ENCODE data around the gene ZNF300. TPM values are rescaled to one million over a fixed set of nuclear protein-coding genes. Genes with fewer than 3 reads are reported as not detected.

The ZNF300 gene
- total and polyA plus RNA-seq, 2 of the 13 experiments (the other 11 are each of a cell fraction or from before 2014, with no cell fraction given) = 2.7 to 6.8 TPM

DNA sequence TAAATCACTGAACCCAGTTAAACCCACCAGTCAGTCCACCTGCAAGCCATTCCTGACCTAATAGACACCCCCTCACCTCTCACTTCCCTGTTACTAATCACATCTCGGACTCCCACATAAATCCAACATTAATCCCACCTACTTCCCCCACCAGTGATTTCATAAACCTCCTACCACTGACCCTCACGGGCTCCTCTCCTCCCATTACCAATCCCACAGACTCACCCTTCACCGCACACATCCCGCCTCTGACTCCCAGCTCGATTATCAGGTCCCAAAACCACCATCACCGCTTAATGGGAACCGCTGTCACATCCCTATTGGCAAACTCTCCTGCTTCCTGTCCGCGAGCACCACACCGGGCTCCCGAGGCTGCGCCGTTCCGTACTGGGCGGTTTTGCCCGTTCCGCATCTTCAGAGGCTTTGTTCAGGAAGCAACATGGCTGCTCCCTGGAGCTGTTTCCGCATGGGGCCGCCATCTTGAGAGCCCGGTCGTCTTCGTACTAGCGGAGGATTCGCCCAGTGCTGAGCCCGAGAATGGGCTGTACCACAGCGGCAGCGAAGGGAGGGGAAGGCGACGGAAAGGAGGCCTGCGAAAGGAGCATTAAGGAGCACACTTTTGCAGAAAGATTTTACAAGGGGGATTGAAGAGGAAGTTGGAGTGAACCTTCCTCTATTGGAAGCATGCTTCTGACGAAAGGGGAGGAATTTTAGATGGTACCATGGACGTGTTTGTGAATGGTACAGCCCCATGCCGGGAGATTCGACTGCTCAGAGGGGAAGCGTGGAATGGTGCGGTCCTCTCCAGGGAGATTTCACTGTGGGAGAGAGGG, at the start of gene ZNF300 (continued):
- TF ChIP-seq ZNF564 (CRISPR knock-in tag; IDR thresholded peaks at IDR 0.05) = no peak; the same call in 1 of the 2 replicates
- TF ChIP-seq, protein P1, sequence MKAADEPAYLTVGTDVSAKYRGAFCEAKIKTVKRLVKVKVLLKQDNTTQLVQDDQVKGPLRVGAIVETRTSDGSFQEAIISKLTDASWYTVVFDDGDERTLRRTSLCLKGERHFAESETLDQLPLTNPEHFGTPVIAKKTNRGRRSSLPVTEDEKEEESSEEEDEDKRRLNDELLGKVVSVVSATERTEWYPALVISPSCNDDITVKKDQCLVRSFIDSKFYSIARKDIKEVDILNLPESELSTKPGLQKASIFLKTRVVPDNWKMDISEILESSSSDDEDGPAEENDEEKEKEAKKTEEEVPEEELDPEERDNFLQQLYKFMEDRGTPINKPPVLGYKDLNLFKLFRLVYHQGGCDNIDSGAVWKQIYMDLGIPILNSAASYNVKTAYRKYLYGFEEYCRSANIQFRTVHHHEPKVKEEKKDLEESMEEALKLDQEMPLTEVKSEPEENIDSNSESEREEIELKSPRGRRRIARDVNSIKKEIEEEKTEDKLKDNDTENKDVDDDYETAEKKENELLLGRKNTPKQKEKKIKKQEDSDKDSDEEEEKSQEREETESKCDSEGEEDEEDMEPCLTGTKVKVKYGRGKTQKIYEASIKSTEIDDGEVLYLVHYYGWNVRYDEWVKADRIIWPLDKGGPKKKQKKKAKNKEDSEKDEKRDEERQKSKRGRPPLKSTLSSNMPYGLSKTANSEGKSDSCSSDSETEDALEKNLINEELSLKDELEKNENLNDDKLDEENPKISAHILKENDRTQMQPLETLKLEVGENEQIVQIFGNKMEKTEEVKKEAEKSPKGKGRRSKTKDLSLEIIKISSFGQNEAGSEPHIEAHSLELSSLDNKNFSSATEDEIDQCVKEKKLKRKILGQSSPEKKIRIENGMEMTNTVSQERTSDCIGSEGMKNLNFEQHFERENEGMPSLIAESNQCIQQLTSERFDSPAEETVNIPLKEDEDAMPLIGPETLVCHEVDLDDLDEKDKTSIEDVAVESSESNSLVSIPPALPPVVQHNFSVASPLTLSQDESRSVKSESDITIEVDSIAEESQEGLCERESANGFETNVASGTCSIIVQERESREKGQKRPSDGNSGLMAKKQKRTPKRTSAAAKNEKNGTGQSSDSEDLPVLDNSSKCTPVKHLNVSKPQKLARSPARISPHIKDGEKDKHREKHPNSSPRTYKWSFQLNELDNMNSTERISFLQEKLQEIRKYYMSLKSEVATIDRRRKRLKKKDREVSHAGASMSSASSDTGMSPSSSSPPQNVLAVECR (CRISPR knock-in tag; IDR thresholded peaks at IDR 0.05; ENCODE audit: borderline replicate concordance) = peak; percentile 69; the same call in 1 of the 2 replicates
- TF ChIP-seq THRA (CRISPR knock-in tag; IDR thresholded peaks at IDR 0.05; ENCODE audit: borderline replicate concordance) = 0 out of 2 replicates have a peak, but pooled peaks have one; percentile 7
- no peak for TF ChIP-seq ZC3H4 (CRISPR knock-in tag; IDR thresholded peaks at IDR 0.05; ENCODE audit: borderline replicate concordance)
- no peak for TF ChIP-seq GTF3A (CRISPR knock-in tag; conservative IDR thresholded peaks at IDR 0.05)
- TF ChIP-seq MXD3 (CRISPR knock-in tag; IDR thresholded peaks at IDR 0.05) = peak; percentile 47; the same call in 1 of the 2 replicates
- no peak for TF ChIP-seq CEBPB (IDR thresholded peaks at IDR 0.05; ENCODE audit: borderline replicate concordance, low read depth, low read length)
- peak; percentile 65; the same call in 1 of the 2 replicates for TF ChIP-seq NFYC (CRISPR knock-in tag; IDR thresholded peaks at IDR 0.05)
- peak; percentile 80 for TF ChIP-seq ZNF644 (CRISPR knock-in tag; IDR thresholded peaks at IDR 0.05; ENCODE audit: low read depth)
- peak; percentile 98 for TF ChIP-seq ZBTB38 (CRISPR knock-in tag; IDR thresholded peaks at IDR 0.05)
- no peak for TF ChIP-seq ZNF710 (CRISPR knock-in tag; IDR thresholded peaks at IDR 0.05; ENCODE audit: borderline replicate concordance)
- peak; percentile 37; the same call in 1 of the 2 replicates for TF ChIP-seq DR1 (CRISPR knock-in tag; IDR thresholded peaks at IDR 0.05)
- TF ChIP-seq TARDBP (CRISPR knock-in tag; IDR thresholded peaks at IDR 0.05) = peak; percentile 49; the same call in 1 of the 2 replicates
- TF ChIP-seq PBX3 (CRISPR knock-in tag; IDR thresholded peaks at IDR 0.05; ENCODE audit: borderline replicate concordance) = no peak
- TF ChIP-seq ZNF230 (CRISPR knock-in tag; IDR thresholded peaks at IDR 0.05) = peak; percentile 86; the same call in 1 of the 2 replicates
- TF ChIP-seq ELF3 (CRISPR knock-in tag; IDR thresholded peaks at IDR 0.05) = peak; percentile 84
- no peak for TF ChIP-seq ZNF101 (CRISPR knock-in tag; IDR thresholded peaks at IDR 0.05; ENCODE audit: borderline replicate concordance, low read depth)
- TF ChIP-seq ZNF83 (CRISPR knock-in tag; IDR thresholded peaks at IDR 0.05; ENCODE audit: borderline replicate concordance) = 0 out of 2 replicates have a peak, but pooled peaks have one; percentile 68
- no peak for TF ChIP-seq ZNF552 (CRISPR knock-in tag; IDR thresholded peaks at IDR 0.05; ENCODE audit: borderline replicate concordance)
